Effector memory CD4-positive, alpha-beta T cell (primary cell): ENCODE data around the gene TADA2A.

ENCODE experiments used
- DNase-seq, 3 donors: peaks; one replicate each; pipeline ENCODE4 v3.0.0-alpha.2; 2020
- H3K27ac ChIP-seq: 2 replicates; pipeline ENCODE4 v1.7.0; 2013; ENCODE audit warnings: mild to moderate bottlenecking, low read length, moderate library complexity; ENCODE audit not compliant: insufficient read depth, poor library complexity, severe bottlenecking
- H3K27me3 ChIP-seq: replicated peaks from 2 replicates; pipeline ENCODE4 v1.7.0; 2013; ENCODE audit warnings: mild to moderate bottlenecking, low read length; ENCODE audit not compliant: insufficient read depth, control insufficient read depth, poor library complexity, severe bottlenecking
- H3K36me3 ChIP-seq: 2 replicates; pipeline ENCODE4 v1.7.0; 2013; ENCODE audit warnings: mild to moderate bottlenecking, low read length, moderate library complexity; ENCODE audit not compliant: control insufficient read depth, insufficient read depth
- H3K4me1 ChIP-seq: 2 replicates; pipeline ENCODE4 v1.7.0; 2013; ENCODE audit warnings: low read length, mild to moderate bottlenecking; ENCODE audit not compliant: control insufficient read depth, insufficient read depth, poor library complexity, severe bottlenecking
- H3K4me3 ChIP-seq: 2 replicates; pipeline ENCODE4 v1.7.0; 2013; ENCODE audit warnings: low read length, low read depth, mild to moderate bottlenecking; ENCODE audit not compliant: insufficient read depth, poor library complexity, severe bottlenecking
- H3K9me3 ChIP-seq: 2 replicates; pipeline ENCODE4 v1.7.0; 2013; ENCODE audit warnings: mild to moderate bottlenecking, low read length, moderate library complexity; ENCODE audit not compliant: control insufficient read depth

The TADA2A gene

GRCh38 chr17:37517881-37518280 is 111.2 kb downstream of the TADA2A start:
- Histone ChIP-seq H3K9me3 (no peaks in the 10 kb centered on the region), H3K27ac (no peak overlapping the region), H3K27me3 (no peaks in the 10 kb centered on the region), H3K4me1 (no peaks in the 10 kb centered on the region), H3K36me3 (peaks cover 76% of the 10 kb centered on the region), H3K4me3 (no peak overlapping the region)
- no peak for DNase-seq

- peaks cover 76% of the 10 kb centered on the region for H3K36me3 ChIP-seq
- DNase-seq: no peak
Measured at GRCh38 chr17:37518826-37519225, 112.1 kb downstream of the TADA2A start.

DNA sequence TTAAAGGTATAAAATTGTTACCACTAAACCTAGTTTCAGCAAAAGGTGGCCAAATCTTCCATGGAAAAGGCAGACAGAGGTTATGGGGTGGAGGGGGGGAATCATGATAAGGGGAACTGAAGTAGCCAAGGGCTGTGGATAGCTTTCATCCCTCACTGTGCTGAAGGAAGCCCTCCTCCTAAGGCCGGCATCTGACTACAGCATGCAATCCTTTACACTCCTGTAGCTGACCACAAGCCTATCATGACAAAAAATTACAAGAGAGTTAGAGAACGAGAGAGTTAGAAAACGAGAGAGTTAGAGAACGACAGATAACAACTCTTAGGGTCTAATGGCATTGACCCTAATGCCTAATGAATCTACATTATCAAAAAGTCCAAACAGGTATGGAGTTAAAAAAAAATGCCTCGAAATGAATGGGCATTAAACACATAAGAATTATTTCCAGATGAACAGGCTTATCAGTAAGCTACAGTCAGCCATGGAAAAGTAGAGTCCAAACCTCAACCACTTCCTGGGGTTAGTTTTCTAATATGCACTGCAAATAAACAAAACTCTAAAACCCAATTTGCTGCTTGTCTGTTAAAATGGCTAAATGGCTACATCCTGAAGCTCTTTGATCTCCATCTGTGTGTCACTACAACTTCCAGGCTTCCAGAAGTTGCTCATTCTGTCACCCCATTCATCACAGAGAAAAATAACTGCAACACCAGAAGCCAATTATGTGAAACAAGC is 112.7 kb downstream of the TADA2A start:
- Histone ChIP-seq H3K27me3 (no peaks in the 10 kb centered on the region), H3K27ac (no peak overlapping the region), H3K36me3 (peaks cover 77% of the 10 kb centered on the region), H3K4me1 (no peaks in the 10 kb centered on the region), H3K4me3 (no peak overlapping the region), H3K9me3 (no peaks in the 10 kb centered on the region)
- no peak for DNase-seq

More at GRCh38 chr17:37518826-37519225, 112.1 kb downstream of the TADA2A start:
- no peak overlapping the region for H3K27ac ChIP-seq
- no peak overlapping the region for H3K4me3 ChIP-seq
- H3K27me3 ChIP-seq: no peaks in the 10 kb centered on the region
- no peaks in the 10 kb centered on the region for H3K4me1 ChIP-seq
- no peaks in the 10 kb centered on the region for H3K9me3 ChIP-seq

DNA sequence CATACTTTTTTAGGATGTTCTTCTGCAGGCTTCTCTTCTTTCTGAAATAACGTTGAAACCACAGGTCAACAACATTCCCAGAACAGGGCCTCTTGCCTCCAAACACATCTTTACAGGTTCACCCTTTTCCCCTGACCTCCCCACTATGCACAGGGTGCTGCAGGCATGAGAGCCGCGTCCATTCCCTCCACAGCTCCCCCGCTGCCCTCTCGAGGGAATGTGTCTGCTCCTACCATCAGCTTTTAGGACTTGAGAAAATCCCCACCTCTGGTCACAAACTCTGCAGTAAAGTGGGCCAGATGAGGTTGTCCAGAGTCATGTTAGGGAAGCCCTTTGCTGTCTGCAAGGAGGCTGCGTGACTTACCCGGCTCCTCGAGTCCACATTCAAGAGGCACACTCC is 113.5 kb downstream of the TADA2A start:
- peaks cover 75% of the 10 kb centered on the region for H3K36me3 ChIP-seq
- DNase-seq: no peak

GRCh38 chr17:37521821-37522220 is 115.1 kb downstream of the TADA2A start:
- DNase-seq: no peak
- Histone ChIP-seq H3K4me1 (no peaks in the 10 kb centered on the region), H3K36me3 (peaks cover 73% of the 10 kb centered on the region), H3K27ac (no peak overlapping the region), H3K9me3 (no peaks in the 10 kb centered on the region), H3K4me3 (no peak overlapping the region), H3K27me3 (no peaks in the 10 kb centered on the region)

More for the DNA sequence above, 113.5 kb downstream of the TADA2A start:
- no peaks in the 10 kb centered on the region for H3K9me3 ChIP-seq
- no peak overlapping the region for H3K27ac ChIP-seq
- no peak overlapping the region for H3K4me3 ChIP-seq
- no peaks in the 10 kb centered on the region for H3K27me3 ChIP-seq
- no peaks in the 10 kb centered on the region for H3K4me1 ChIP-seq

GRCh38 chr17:37523715-37524219 is 117.1 kb downstream of the TADA2A start:
- DNase-seq: no peak
- Histone ChIP-seq H3K9me3 (no peaks in the 10 kb centered on the region), H3K27ac (no peak overlapping the region), H3K27me3 (no peaks in the 10 kb centered on the region), H3K4me1 (no peaks in the 10 kb centered on the region), H3K4me3 (no peak overlapping the region), H3K36me3 (peaks cover 71% of the 10 kb centered on the region)

- peaks cover 76% of the 10 kb centered on the region for H3K36me3 ChIP-seq
- H3K4me1 ChIP-seq: no peaks in the 10 kb centered on the region
- no peaks in the 10 kb centered on the region for H3K27me3 ChIP-seq
- DNase-seq: no peak
- H3K9me3 ChIP-seq: no peaks in the 10 kb centered on the region
- no peak overlapping the region for H3K4me3 ChIP-seq
- H3K27ac ChIP-seq: no peak overlapping the region
Measured at GRCh38 chr17:37527249-37527851, 120.7 kb downstream of the TADA2A start.
